Measurements from ENCODE around the gene EXOC7. TPM values are rescaled to one million over a fixed set of nuclear protein-coding genes. Genes with fewer than 3 reads are reported as not detected.

EXOC7 gene
- total and polyA plus RNA-seq, 2 of the 8 experiments (the other 6 are each of a cell fraction or from before 2014, with no cell fraction given): 77.1 to 92.6 TPM

- TF ChIP-seq SP2 (IDR thresholded peaks at IDR 0.05; ENCODE audit: low read length) (no peak), CTBP2 (IDR thresholded peaks at IDR 0.05; ENCODE audit: borderline replicate concordance, insufficient read depth, insufficient read length, low read length) (no peak), SP1 (IDR thresholded peaks at IDR 0.05; ENCODE audit: low read depth, low read length) (no peak), TEAD4 (IDR thresholded peaks at IDR 0.05; ENCODE audit: low read depth, low read length) (no peak), NANOG (IDR thresholded peaks at IDR 0.05; ENCODE audit: insufficient read depth, low read depth, low read length, poor library complexity, severe bottlenecking) (no peak), EP300 (IDR thresholded peaks at IDR 0.05; ENCODE audit: borderline replicate concordance in 1 of 2, low read depth in 2 of 2, low read length in 2 of 2) (no peak), GTF2F1 (IDR thresholded peaks at IDR 0.05; ENCODE audit: borderline replicate concordance, low read depth, low read length) (no peak), MAFK (IDR thresholded peaks at IDR 0.05; ENCODE audit: low read depth, low read length) (no peak)
Observed at GRCh38 chr17:76107509-76107908, 3.9 kb upstream of the EXOC7 start (continued).

Data from H1 (cell line).